SU-DHL-6 (cell line): Measurements from ENCODE around the gene TMEM242.

Source experiments
- CTCF ChIP-seq: fragments of 200-600 bp; sonication (generic); IDR thresholded peaks from one replicate; pipeline ENCODE4 v1.5.1; 2017; ENCODE audit warnings: antibody characterized with exemption, mild to moderate bottlenecking, low read length, moderate library complexity; ENCODE audit not compliant: insufficient read depth, poor library complexity, severe bottlenecking
- EZH2phosphoT487 ChIP-seq: fragments of 200-600 bp; sonication (generic), shearing (Covaris generic); conservative IDR thresholded peaks from 2 replicates; pipeline ENCODE4 v1.6.1; 2018; ENCODE audit warnings: mild to moderate bottlenecking, antibody characterized with exemption, low read length, moderate library complexity, mixed read lengths

GRCh38 chr6:157302736-157303135 is 20.6 kb downstream of the TMEM242 start:
- TF ChIP-seq CTCF: no peak
- TF ChIP-seq EZH2phosphoT487: no peak
